Osteoblast (primary cell): ENCODE data around the gene PSTPIP2. TPM values are rescaled to one million over a fixed set of nuclear protein-coding genes. Genes with fewer than 3 reads are reported as not detected.

Source experiments
- DNase-seq: peaks from one replicate; pipeline ENCODE4 v3.0.0; 2011; ENCODE audit warnings: low spot score, mixed read lengths; ENCODE audit not compliant: insufficient read length; ENCODE audit errors: missing footprints
- H2AFZ ChIP-seq: 2 replicates; pipeline ENCODE4 v1.6.0; 2011; ENCODE audit warnings: mild to moderate bottlenecking, low read length
- H3K27ac ChIP-seq: 2 replicates; pipeline ENCODE4 v1.5.1; 2011; ENCODE audit warnings: mild to moderate bottlenecking, low read depth, low read length, moderate library complexity
- H3K27me3 ChIP-seq: 2 replicates; pipeline ENCODE4 v1.6.0; 2012; ENCODE audit warnings: mild to moderate bottlenecking, control low read depth, inconsistent platforms, low read length, moderate library complexity; ENCODE audit not compliant: insufficient read depth
- H3K36me3 ChIP-seq: 2 replicates; pipeline ENCODE4 v1.5.1; 2011; ENCODE audit warnings: mild to moderate bottlenecking, low read length, control low read depth, moderate library complexity; ENCODE audit not compliant: insufficient read depth
- H3K4me1 ChIP-seq: 2 replicates; pipeline ENCODE4 v1.5.1; 2011; ENCODE audit warnings: mild to moderate bottlenecking, low read length, control low read depth, moderate library complexity; ENCODE audit not compliant: insufficient read depth
- H3K4me2 ChIP-seq: 2 replicates; pipeline ENCODE4 v1.6.0; 2011; ENCODE audit warnings: mild to moderate bottlenecking, low read length; ENCODE audit not compliant: insufficient read depth
- H3K4me3 ChIP-seq: fragments of 200-600 bp; sonication (generic); 3 replicates; pipeline ENCODE4 v1.5.1; 2012; ENCODE audit warnings: mild to moderate bottlenecking, low read length, inconsistent platforms; ENCODE audit not compliant: insufficient read depth
- H3K79me2 ChIP-seq: 2 replicates; pipeline ENCODE4 v1.6.0; 2012; ENCODE audit warnings: mild to moderate bottlenecking, low read length, control low read depth, inconsistent platforms; ENCODE audit not compliant: insufficient read depth
- H3K9me3 ChIP-seq: 2 replicates; pipeline ENCODE4 v1.5.1; 2011; ENCODE audit warnings: low read depth, low read length, control low read depth
- H4K20me1 ChIP-seq: 2 replicates; pipeline ENCODE4 v1.6.0; 2012; ENCODE audit warnings: mild to moderate bottlenecking, low read length, control low read depth; ENCODE audit not compliant: insufficient read depth
- total RNA-seq: library from RNA; depleted of rRNA; stranded (reverse); fragments of >200 nt; gene quantifications from 2 replicates; pipeline ENCODE4 v1.2.3, GENCODE V29; 2012
- TF ChIP-seq, protein P1 (sequence below): IDR thresholded peaks from 2 replicates; pipeline ENCODE4 v1.5.1; 2011; ENCODE audit warnings: mild to moderate bottlenecking, low read depth, low read length, moderate library complexity; ENCODE audit errors: extremely low read depth

PSTPIP2 gene
- total RNA-seq, 1 donor, result 5.8 TPM

- H3K4me1 ChIP-seq, result peaks cover 12% of the 10 kb centered on the region
- H3K27me3 ChIP-seq, result no peaks in the 10 kb centered on the region
- no peak for DNase-seq
- H3K79me2 ChIP-seq, result peaks cover 19% of the 10 kb centered on the region
- H3K4me3 ChIP-seq, result no peak overlapping the region
- no peaks in the 10 kb centered on the region for H3K9me3 ChIP-seq
- no peak overlapping the region for H3K4me2 ChIP-seq
- TF ChIP-seq, protein P1, sequence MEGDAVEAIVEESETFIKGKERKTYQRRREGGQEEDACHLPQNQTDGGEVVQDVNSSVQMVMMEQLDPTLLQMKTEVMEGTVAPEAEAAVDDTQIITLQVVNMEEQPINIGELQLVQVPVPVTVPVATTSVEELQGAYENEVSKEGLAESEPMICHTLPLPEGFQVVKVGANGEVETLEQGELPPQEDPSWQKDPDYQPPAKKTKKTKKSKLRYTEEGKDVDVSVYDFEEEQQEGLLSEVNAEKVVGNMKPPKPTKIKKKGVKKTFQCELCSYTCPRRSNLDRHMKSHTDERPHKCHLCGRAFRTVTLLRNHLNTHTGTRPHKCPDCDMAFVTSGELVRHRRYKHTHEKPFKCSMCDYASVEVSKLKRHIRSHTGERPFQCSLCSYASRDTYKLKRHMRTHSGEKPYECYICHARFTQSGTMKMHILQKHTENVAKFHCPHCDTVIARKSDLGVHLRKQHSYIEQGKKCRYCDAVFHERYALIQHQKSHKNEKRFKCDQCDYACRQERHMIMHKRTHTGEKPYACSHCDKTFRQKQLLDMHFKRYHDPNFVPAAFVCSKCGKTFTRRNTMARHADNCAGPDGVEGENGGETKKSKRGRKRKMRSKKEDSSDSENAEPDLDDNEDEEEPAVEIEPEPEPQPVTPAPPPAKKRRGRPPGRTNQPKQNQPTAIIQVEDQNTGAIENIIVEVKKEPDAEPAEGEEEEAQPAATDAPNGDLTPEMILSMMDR, result no peak
- H3K36me3 ChIP-seq, result no peaks in the 10 kb centered on the region
- H4K20me1 ChIP-seq, result no peaks in the 10 kb centered on the region
- H2AFZ ChIP-seq, result no peak overlapping the region
- H3K27ac ChIP-seq, result no peak overlapping the region
Measured at GRCh38 chr18:46061796-46062195, 10.3 kb downstream of the PSTPIP2 start.

- H3K36me3 ChIP-seq, result no peaks in the 10 kb centered on the region
- H3K4me1 ChIP-seq, result peaks cover 12% of the 10 kb centered on the region
- DNase-seq, result no peak
- H3K79me2 ChIP-seq, result peaks cover 17% of the 10 kb centered on the region
- no peak overlapping the region for H3K27ac ChIP-seq
- no peak overlapping the region for H2AFZ ChIP-seq
- no peaks in the 10 kb centered on the region for H3K27me3 ChIP-seq
- TF ChIP-seq, protein P1, result no peak
- no peak overlapping the region for H3K4me3 ChIP-seq
- no peaks in the 10 kb centered on the region for H4K20me1 ChIP-seq
- no peaks in the 10 kb centered on the region for H3K9me3 ChIP-seq
- no peak overlapping the region for H3K4me2 ChIP-seq
Measured at GRCh38 chr18:46061387-46061786, 10.7 kb downstream of the PSTPIP2 start.

GRCh38 chr18:46060359-46060841 lies 11.7 kb downstream of the PSTPIP2 start:
- Histone ChIP-seq H3K27ac (no peak overlapping the region), H3K4me2 (no peak overlapping the region), H2AFZ (no peak overlapping the region), H3K36me3 (no peaks in the 10 kb centered on the region), H3K9me3 (no peaks in the 10 kb centered on the region), H3K27me3 (no peaks in the 10 kb centered on the region), H3K79me2 (peaks cover 15% of the 10 kb centered on the region), H3K4me3 (no peak overlapping the region), H3K4me1 (peaks cover 16% of the 10 kb centered on the region), H4K20me1 (no peaks in the 10 kb centered on the region)
- no peak for DNase-seq
- TF ChIP-seq, protein P1, result no peak

DNA sequence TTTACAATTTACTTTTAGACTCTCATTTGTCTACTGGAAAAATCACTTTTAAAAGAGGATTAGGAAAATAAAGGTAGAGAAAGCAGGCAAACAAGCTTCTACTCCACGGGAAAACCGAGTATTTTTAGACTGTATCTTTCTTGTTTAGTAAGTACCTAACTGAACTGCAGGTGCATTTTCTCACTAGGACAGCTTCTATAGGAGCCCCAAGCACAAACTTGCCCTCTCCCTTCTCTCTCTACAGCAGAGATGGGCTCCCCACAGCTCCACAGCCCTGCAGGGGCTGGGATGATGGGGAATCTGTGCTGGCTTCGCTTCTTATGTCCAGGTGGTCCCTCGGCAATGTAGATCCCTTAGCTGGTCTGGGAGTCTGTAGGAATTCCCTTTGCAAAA lies 16.2 kb downstream of the PSTPIP2 start:
- Histone ChIP-seq H3K79me2 (peaks cover 7% of the 10 kb centered on the region), H2AFZ (no peak overlapping the region), H3K27ac (no peak overlapping the region), H3K9me3 (no peaks in the 10 kb centered on the region), H3K27me3 (no peaks in the 10 kb centered on the region), H3K36me3 (no peaks in the 10 kb centered on the region), H3K4me3 (no peak overlapping the region), H3K4me1 (peaks cover 27% of the 10 kb centered on the region), H4K20me1 (no peaks in the 10 kb centered on the region), H3K4me2 (no peak overlapping the region)
- DNase-seq, result no peak
- TF ChIP-seq, protein P1, result no peak
